ENCODE results near the gene ALK.

GRCh38 chr2:29591600-29591999 lies 329.8 kb downstream of the ALK start:
- TF ChIP-seq CTCF (IDR thresholded peaks at IDR 0.05; ENCODE audit: borderline replicate concordance, extremely low read depth, low read length, poor library complexity, severe bottlenecking) (no peak), EZH2 (IDR thresholded peaks at IDR 0.05; ENCODE audit: borderline replicate concordance, low read depth, low read length, severe bottlenecking) (no peak)

All from DND-41 (cell line).